ENCODE measurements around the gene RFX4. TPM values are rescaled to one million over a fixed set of nuclear protein-coding genes. Genes with fewer than 3 reads are reported as not detected.
"Not testable (repeated sequence)": the region's sequence is repeated elsewhere in the genome, so short reads cannot be mapped to it uniquely, and the experiment has no call there.

Gene RFX4
- total RNA-seq, 1 donor from 2014 or later = not detected

GRCh38 chr12:106684497-106684896, 101.7 kb downstream of the RFX4 start:
- DNase-seq (ENCODE audit: low read depth) = no peak
- H3K4me3 ChIP-seq (ENCODE audit: low read depth, low read length) = no peak overlapping the region
- TF ChIP-seq, protein P1, sequence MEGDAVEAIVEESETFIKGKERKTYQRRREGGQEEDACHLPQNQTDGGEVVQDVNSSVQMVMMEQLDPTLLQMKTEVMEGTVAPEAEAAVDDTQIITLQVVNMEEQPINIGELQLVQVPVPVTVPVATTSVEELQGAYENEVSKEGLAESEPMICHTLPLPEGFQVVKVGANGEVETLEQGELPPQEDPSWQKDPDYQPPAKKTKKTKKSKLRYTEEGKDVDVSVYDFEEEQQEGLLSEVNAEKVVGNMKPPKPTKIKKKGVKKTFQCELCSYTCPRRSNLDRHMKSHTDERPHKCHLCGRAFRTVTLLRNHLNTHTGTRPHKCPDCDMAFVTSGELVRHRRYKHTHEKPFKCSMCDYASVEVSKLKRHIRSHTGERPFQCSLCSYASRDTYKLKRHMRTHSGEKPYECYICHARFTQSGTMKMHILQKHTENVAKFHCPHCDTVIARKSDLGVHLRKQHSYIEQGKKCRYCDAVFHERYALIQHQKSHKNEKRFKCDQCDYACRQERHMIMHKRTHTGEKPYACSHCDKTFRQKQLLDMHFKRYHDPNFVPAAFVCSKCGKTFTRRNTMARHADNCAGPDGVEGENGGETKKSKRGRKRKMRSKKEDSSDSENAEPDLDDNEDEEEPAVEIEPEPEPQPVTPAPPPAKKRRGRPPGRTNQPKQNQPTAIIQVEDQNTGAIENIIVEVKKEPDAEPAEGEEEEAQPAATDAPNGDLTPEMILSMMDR (conservative IDR thresholded peaks at IDR 0.05; ENCODE audit: low read depth, low read length) = no peak

GRCh38 chr12:106685381-106685780, 102.6 kb downstream of the RFX4 start:
- no peak for DNase-seq (ENCODE audit: low read depth)
- H3K4me3 ChIP-seq (ENCODE audit: low read depth, low read length) = no peak overlapping the region
- TF ChIP-seq, protein P1 (conservative IDR thresholded peaks at IDR 0.05; ENCODE audit: low read depth, low read length) = no peak

DNA sequence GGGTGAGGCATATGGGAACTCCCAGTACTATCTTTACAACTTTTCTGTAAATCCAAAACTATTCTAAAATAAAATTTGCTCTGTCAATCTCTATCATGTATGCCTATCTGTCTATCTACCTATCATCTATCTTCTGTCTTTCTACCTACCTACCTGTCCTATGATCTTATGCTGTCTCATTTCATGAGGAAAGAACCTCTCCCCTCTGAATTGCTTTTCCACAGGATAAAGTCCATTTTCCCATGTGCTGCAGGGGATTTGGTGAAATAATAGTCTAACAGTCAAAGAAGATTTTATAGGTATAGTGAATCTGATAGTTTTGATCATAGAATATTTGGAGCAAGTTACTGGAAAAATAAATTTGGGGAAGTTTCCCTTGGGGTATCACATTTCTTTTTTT, 104.9 kb downstream of the RFX4 start:
- TF ChIP-seq, protein P1 (conservative IDR thresholded peaks at IDR 0.05; ENCODE audit: low read depth, low read length) = no peak
- DNase-seq (ENCODE audit: low read depth) = no peak

DNA sequence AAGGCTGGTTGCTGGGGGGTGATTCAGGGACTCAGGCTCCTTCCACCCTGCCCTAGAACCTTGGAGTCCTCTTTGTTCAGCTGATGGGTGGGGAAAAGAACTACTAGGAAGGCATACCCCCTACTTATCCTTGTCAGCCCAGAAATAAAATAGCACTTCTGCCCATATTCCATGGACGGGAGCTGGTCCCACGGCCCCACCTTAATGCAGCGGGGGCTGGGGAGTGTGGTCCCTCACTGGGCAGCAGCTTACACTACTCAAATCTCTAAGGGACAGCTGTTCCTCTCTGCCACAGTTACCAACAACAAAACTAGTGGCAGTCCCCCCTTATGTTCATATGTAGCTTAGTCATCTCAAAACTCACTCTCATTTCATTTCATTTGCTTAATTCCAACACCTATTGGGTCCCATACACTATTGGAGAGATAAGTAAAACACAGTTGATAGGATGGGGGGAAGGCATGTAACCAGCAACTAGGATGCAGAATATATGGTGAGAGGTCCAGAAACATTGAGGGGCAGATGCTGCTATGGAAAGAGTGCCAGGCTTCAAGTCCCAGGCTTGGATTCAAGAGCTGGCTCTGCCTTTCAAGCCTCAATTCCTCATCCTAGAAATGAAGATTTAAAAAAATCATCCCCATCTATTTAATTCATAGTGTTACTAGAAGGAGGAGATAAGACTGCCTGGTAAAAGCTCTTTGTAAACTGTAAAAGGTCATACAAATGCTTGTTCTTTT, 107.9 kb downstream of the RFX4 start:
- no peak overlapping the region for H3K4me3 ChIP-seq (ENCODE audit: low read depth, low read length)
- TF ChIP-seq, protein P1 (conservative IDR thresholded peaks at IDR 0.05; ENCODE audit: low read depth, low read length) = no peak
- DNase-seq (ENCODE audit: low read depth) = no peak

More for the DNA sequence above, 104.9 kb downstream of the RFX4 start:
- H3K4me3 ChIP-seq (ENCODE audit: low read depth, low read length) = no peak overlapping the region

GRCh38 chr12:106692033-106692432, 109.2 kb downstream of the RFX4 start:
- DNase-seq (ENCODE audit: low read depth); H3K4me3 ChIP-seq (ENCODE audit: low read depth, low read length): not testable (repeated sequence)

GRCh38 chr12:106692896-106693820, 110.4 kb downstream of the RFX4 start:
- DNase-seq (ENCODE audit: low read depth) = no peak

GRCh38 chr12:106696071-106696470, 113.3 kb downstream of the RFX4 start:
- no peak for DNase-seq (ENCODE audit: low read depth)
- H3K4me3 ChIP-seq (ENCODE audit: low read depth, low read length) = no peak overlapping the region
- TF ChIP-seq, protein P1 (conservative IDR thresholded peaks at IDR 0.05; ENCODE audit: low read depth, low read length) = no peak

More at GRCh38 chr12:106692896-106693820, 110.4 kb downstream of the RFX4 start:
- TF ChIP-seq, protein P1 (conservative IDR thresholded peaks at IDR 0.05; ENCODE audit: low read depth, low read length) = no peak
- H3K4me3 ChIP-seq (ENCODE audit: low read depth, low read length) = no peak overlapping the region

Measured in epithelial cell of proximal tubule (primary cell).